Measurements from ENCODE around the gene MRPL53. TPM values are rescaled to one million over a fixed set of nuclear protein-coding genes. Genes with fewer than 3 reads are reported as not detected.

Gene MRPL53
- total and polyA plus RNA-seq, 2 of the 8 experiments (the other 6 are each of a cell fraction or from before 2014, with no cell fraction given) = 36.6 to 46.3 TPM

- Histone ChIP-seq H3K4ac (replicated peaks; ENCODE audit: insufficient read length, low read depth, low read length) (no peak overlapping the region), H3K9ac (replicated peaks in 1 of 4; ENCODE audit: extremely low read depth in 1 of 4, low read depth in 3 of 4, low read length in 3 of 4) (no peak overlapping the region), H3K18ac (ENCODE audit: extremely low read depth, low read length) (no peak overlapping the region), H2BK15ac (ENCODE audit: low read length) (no peak overlapping the region), H2AK5ac (ENCODE audit: low read depth, low read length) (no peak overlapping the region), H3K56ac (replicated peaks; ENCODE audit: insufficient read length, low read depth, low read length) (no peak overlapping the region), H3K4me2 (ENCODE audit: insufficient read depth in 1 of 2, low read depth in 2 of 2, low read length in 2 of 2) (no peak overlapping the region), H3K27ac (ENCODE audit: low read depth, low read length) (no peak overlapping the region), H3K14ac (ENCODE audit: insufficient read length) (no peak overlapping the region), H2AFZ (ENCODE audit: low read length) (no peak overlapping the region), H4K91ac (replicated peaks; ENCODE audit: insufficient read length, low read length) (no peak overlapping the region), H2BK5ac (ENCODE audit: low read depth, low read length) (no peak overlapping the region), H4K8ac (ENCODE audit: extremely low read depth, insufficient read depth, low read length) (no peak overlapping the region), H4K20me1 (replicated peaks in 1 of 2; ENCODE audit: control insufficient read depth in 1 of 2, insufficient read depth in 2 of 2, low read length in 2 of 2) (peaks cover 6 to 11% of the 10 kb centered on the region in 2 experiments), H3K4me1 (replicated peaks in 1 of 4; ENCODE audit: control insufficient read depth in 3 of 4, insufficient read depth in 4 of 4, low read length in 3 of 4) (peaks cover 0 to 6% (median 4%) of the 10 kb centered on the region in 4 experiments; a peak in 4 of 7 replicates), H3K79me2 (ENCODE audit: control insufficient read depth in 1 of 2, insufficient read depth in 2 of 2, low read length in 2 of 2) (peaks cover 0 to 7% of the 10 kb centered on the region in 2 experiments; a peak in 1 of 4 replicates), H3K9me3 (ENCODE audit: insufficient read depth in 2 of 2, low read depth in 1 of 2, low read length in 1 of 2) (no peaks in the 10 kb centered on the region), H2BK20ac (ENCODE audit: low read length) (no peak overlapping the region), H3K27me3 (replicated peaks in 1 of 4; ENCODE audit: control insufficient read depth in 3 of 4, extremely low read depth in 1 of 4, insufficient read depth in 3 of 4, low read length in 3 of 4) (no peaks in the 10 kb centered on the region; a peak in 1 of 7 replicates), H4K5ac (ENCODE audit: insufficient read length, low read depth, low read length) (no peak overlapping the region), H3K4me3 (ENCODE audit: extremely low read depth in 1 of 4, insufficient read depth in 2 of 4, low read depth in 3 of 4, low read length in 4 of 4) (no peak overlapping the region), H2BK120ac (replicated peaks; ENCODE audit: low read depth, low read length) (no peak overlapping the region), H3K23me2 (ENCODE audit: low read depth, low read length) (peaks cover 9% of the 10 kb centered on the region; the same call in 1 of the 2 replicates), H3K79me1 (ENCODE audit: low read depth, low read length) (no peaks in the 10 kb centered on the region), H3K23ac (ENCODE audit: insufficient read length) (no peak overlapping the region), H3K36me3 (ENCODE audit: control insufficient read depth in 2 of 4, insufficient read depth in 4 of 4, low read length in 3 of 4) (peaks cover 2 to 8% (median 5%) of the 10 kb centered on the region in 4 experiments; a peak in 5 of 8 replicates), H2BK12ac (ENCODE audit: low read depth, low read length) (no peak overlapping the region)
- TF ChIP-seq SAP30 (IDR thresholded peaks at IDR 0.05; ENCODE audit: insufficient read depth, insufficient replicate concordance, low read length) (no peak), CBX8 (IDR thresholded peaks at IDR 0.05; ENCODE audit: borderline replicate concordance, low read depth, low read length) (no peak), SIRT6 (IDR thresholded peaks at IDR 0.05; ENCODE audit: low read length) (no peak), FOSL1 (IDR thresholded peaks at IDR 0.05; ENCODE audit: insufficient read depth, low read depth, low read length) (no peak), SP2 (IDR thresholded peaks at IDR 0.05; ENCODE audit: low read length) (no peak), RNF2 (IDR thresholded peaks at IDR 0.05; ENCODE audit: borderline replicate concordance, low read depth, low read length, missing control alignments, poor library complexity, severe bottlenecking) (no peak), CHD2 (IDR thresholded peaks at IDR 0.05; ENCODE audit: low read length) (no peak), BCL11A (IDR thresholded peaks at IDR 0.05; ENCODE audit: low read depth in 2 of 2, low read length in 2 of 2) (no peak), SRF (IDR thresholded peaks at IDR 0.05; ENCODE audit: low read depth, low read length) (no peak), CHD1 (IDR thresholded peaks at IDR 0.05; ENCODE audit: low read depth, low read length) (no peak)
- 94% methylated on average over 2 of the region's 2 CpGs; no CpG with 5 or more reads in 1 of the 2 experiments for WGBS, 2 experiments (ENCODE audit: extremely low coverage in 1 of 2, insufficient coverage in 1 of 2, insufficient read length in 1 of 2, insufficient replicate concordance in 2 of 2, low coverage in 1 of 2, low lambda C conversion rate in 2 of 2, missing lambda C conversion rate in 1 of 2)
- FAIRE-seq (no peak), DNase-seq (ENCODE audit: low read depth in 1 of 2, low spot score in 2 of 2) (no peak)
- ChIA-PET CTCF (ENCODE audit: partially characterized antibody) (interaction anchor here (1.2 kb wide), 1 partner anchor 102 kb away, joined by 9 read pairs; no protein-coding TSS in a partner anchor), POLR2A (ENCODE audit: partially characterized antibody) (interaction anchor here (3.2 to 4.9 kb wide), 2 partner anchors 11 to 13 kb away, joined by 11 to 59 read pairs; partner anchors contain the start of gene LBX2)
Observed at GRCh38 chr2:74486141-74486540, 13.7 kb upstream of the MRPL53 start.
